GM12878 (cell line): ENCODE data around the gene TRUB2.

ENCODE experiments used
- NR2C1 ChIP-seq: fragments of 450-650 bp; IDR thresholded peaks from 2 replicates; pipeline ENCODE4 v1.6.1; 2017; ENCODE audit warnings: antibody characterized with exemption, mild to moderate bottlenecking, moderate library complexity
- POLR2A ChIP-seq: IDR thresholded peaks from 2 replicates; pipeline ENCODE4 v1.6.1; 2011; ENCODE audit warnings: low read depth, mild to moderate bottlenecking, low read length
- TCF3 ChIP-seq: IDR thresholded peaks from 2 replicates; pipeline ENCODE4 v1.6.1; 2012; ENCODE audit warnings: low read depth, mild to moderate bottlenecking, low read length, borderline replicate concordance; ENCODE audit not compliant: insufficient read depth
- TF ChIP-seq, protein P1 (sequence below): IDR thresholded peaks from 2 replicates; pipeline ENCODE4 v1.6.1; 2012; ENCODE audit warnings: low read length, inconsistent platforms
- TF ChIP-seq, protein P2 (sequence below), 3 experiments: IDR thresholded peaks in 2 of 3; conservative IDR thresholded peaks in 1 of 3; 2 replicates each; pipeline ENCODE4 v1.5.1; 2011; ENCODE audit warnings: low read depth in 3 of 3, low read length in 3 of 3, mild to moderate bottlenecking in 3 of 3, control low read depth in 2 of 3, moderate library complexity in 2 of 3, inconsistent platforms in 1 of 3, mixed read lengths in 1 of 3; ENCODE audit not compliant: control insufficient read depth in 2 of 3, insufficient read depth in 1 of 3; ENCODE audit errors: extremely low read depth in 1 of 3

DNA sequence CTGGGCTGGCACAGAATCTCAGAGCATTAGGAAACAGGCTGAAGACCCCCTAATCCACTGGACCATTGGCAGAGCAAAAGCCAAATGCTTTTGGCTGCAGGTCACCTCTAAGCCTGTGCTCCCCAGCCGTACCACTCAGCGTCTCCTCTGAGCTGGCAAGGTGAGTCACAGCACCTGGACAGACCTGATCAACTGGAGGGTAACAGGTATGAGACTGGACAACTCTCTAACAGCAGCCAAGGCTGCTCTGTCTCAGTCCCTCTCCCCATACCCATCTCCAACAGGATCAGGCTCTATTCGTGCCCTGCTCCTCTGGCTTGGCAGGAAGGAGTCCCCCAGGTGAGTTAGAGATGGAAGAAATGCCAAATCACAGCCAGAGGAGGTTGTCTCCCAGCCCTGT, 51.1 kb downstream of the TRUB2 start:
- TF ChIP-seq, protein P1, sequence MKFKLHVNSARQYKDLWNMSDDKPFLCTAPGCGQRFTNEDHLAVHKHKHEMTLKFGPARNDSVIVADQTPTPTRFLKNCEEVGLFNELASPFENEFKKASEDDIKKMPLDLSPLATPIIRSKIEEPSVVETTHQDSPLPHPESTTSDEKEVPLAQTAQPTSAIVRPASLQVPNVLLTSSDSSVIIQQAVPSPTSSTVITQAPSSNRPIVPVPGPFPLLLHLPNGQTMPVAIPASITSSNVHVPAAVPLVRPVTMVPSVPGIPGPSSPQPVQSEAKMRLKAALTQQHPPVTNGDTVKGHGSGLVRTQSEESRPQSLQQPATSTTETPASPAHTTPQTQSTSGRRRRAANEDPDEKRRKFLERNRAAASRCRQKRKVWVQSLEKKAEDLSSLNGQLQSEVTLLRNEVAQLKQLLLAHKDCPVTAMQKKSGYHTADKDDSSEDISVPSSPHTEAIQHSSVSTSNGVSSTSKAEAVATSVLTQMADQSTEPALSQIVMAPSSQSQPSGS = no peak
- TF ChIP-seq POLR2A = no peak
- TF ChIP-seq NR2C1 = no peak
- no peak for TF ChIP-seq TCF3
- TF ChIP-seq, protein P2, sequence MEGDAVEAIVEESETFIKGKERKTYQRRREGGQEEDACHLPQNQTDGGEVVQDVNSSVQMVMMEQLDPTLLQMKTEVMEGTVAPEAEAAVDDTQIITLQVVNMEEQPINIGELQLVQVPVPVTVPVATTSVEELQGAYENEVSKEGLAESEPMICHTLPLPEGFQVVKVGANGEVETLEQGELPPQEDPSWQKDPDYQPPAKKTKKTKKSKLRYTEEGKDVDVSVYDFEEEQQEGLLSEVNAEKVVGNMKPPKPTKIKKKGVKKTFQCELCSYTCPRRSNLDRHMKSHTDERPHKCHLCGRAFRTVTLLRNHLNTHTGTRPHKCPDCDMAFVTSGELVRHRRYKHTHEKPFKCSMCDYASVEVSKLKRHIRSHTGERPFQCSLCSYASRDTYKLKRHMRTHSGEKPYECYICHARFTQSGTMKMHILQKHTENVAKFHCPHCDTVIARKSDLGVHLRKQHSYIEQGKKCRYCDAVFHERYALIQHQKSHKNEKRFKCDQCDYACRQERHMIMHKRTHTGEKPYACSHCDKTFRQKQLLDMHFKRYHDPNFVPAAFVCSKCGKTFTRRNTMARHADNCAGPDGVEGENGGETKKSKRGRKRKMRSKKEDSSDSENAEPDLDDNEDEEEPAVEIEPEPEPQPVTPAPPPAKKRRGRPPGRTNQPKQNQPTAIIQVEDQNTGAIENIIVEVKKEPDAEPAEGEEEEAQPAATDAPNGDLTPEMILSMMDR (IDR thresholded peaks at IDR 0.05 in 2 of 3, conservative IDR thresholded peaks at IDR 0.05 in 1 of 3; ENCODE audit: control insufficient read depth in 2 of 3, extremely low read depth in 1 of 3, insufficient read depth in 1 of 3, low read depth in 3 of 3, low read length in 3 of 3) = no peak
